Urinary bladder (tissue), 4 donors: ENCODE data around the gene IDUA. TPM values are rescaled to one million over a fixed set of nuclear protein-coding genes. Genes with fewer than 3 reads are reported as not detected.
A peak's percentile ranks its signal among the peaks of the same experiment; 100 is the strongest.
"Not testable (repeated sequence)": the region's sequence is repeated elsewhere in the genome, so short reads cannot be mapped to it uniquely, and the experiment has no call there.

ENCODE experiments used
- DNase-seq: peaks from one replicate; pipeline ENCODE4 v3.0.0-alpha.2; 2015; ENCODE audit errors: extremely low spot score
- H3K27ac ChIP-seq: one replicate; pipeline ENCODE4 v1.5.1; 2013; ENCODE audit warnings: low read depth, mild to moderate bottlenecking, moderate library complexity
- H3K36me3 ChIP-seq: one replicate; pipeline ENCODE4 v1.6.1; 2013; ENCODE audit warnings: mild to moderate bottlenecking, moderate library complexity; ENCODE audit not compliant: insufficient read depth
- H3K4me1 ChIP-seq: one replicate; pipeline ENCODE4 v1.6.1; 2013; ENCODE audit warnings: mild to moderate bottlenecking, moderate library complexity; ENCODE audit not compliant: insufficient read depth
- H3K4me3 ChIP-seq: one replicate; pipeline ENCODE4 v1.5.1; 2013; ENCODE audit warnings: low read depth, low read length
- WGBS: extraction: QIAGEN DNeasy Blood & Tissue Kit; methylation state at CpG from one replicate; pipeline ENCODE4 v1.1.7; 2013; 5-methylcytosine and 5-hydroxymethylcytosine counted together
- polyA plus RNA-seq: library from polyadenylated mRNA; stranded (reverse); fragments of 200-250 nt; gene quantifications from one replicate; pipeline ENCODE4 v1.2.3, GENCODE V29; 2013
- total RNA-seq: library from RNA; depleted of rRNA; stranded (reverse); fragments of >200 nt; gene quantifications from one replicate; pipeline ENCODE4 v1.2.3, GENCODE V29; 2014
- donor health status: healthy with polysubstance abuse.
- donor health status: healthy.

Gene IDUA
- total and polyA plus RNA-seq, 2 donors = 7.9 to 18.2 TPM

DNA sequence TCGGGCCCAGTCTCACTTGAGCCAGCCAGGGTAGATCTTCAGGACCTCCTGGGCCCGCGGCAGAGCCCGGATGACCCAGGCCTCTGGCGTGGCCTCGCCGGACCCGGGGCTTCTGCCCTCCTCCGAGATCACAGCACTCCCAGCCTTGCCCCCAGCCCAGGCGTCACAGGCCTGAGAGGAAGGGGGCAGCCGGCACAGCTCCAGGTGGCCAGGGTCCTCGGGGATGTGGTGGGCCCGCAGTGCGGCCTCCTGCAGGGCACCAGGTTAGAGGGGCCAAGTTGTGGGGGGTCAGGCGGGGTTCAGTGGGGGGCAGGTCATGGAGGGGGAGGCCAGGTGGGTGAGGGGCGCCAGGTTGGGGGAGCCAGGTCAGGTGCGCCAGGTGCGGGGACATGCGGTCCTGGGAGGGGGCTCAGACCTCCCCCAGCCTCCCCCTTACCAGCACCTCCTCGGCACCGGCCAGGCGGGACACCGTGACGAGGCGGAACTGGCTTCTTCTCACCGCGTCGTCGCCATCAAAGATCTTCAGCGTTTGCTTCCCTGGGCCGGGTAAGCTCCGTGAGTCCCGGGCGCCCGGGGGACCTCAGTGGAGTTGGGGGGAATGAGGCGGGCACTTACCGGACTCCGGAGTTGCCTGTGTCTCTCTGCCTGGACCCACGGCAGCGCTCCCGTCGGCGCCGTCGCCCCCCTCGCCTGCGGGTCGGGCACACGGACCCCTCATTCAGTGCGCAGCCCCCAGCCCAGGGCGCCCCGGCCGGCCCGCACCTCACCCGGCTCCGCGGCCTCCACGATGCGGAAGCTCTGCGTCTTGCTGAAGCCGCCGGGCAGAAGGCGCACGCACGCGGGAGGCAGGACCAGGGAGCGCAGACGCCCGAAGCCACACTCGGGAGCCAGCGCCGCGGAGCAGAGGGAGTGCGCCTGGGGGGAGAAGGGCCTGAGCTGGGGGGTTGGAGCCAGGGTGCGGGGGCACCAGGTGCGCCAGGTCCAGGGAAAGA, 19.4 kb upstream of the IDUA start:
- no peaks in the 10 kb centered on the region for H3K36me3 ChIP-seq
- WGBS = 42% methylated on average over 76 of the region's 76 CpGs
- DNase-seq = no peak
- no peak overlapping the region for H3K27ac ChIP-seq
- peaks cover 5% of the 10 kb centered on the region for H3K4me1 ChIP-seq
- H3K4me3 ChIP-seq = no peak overlapping the region

DNA sequence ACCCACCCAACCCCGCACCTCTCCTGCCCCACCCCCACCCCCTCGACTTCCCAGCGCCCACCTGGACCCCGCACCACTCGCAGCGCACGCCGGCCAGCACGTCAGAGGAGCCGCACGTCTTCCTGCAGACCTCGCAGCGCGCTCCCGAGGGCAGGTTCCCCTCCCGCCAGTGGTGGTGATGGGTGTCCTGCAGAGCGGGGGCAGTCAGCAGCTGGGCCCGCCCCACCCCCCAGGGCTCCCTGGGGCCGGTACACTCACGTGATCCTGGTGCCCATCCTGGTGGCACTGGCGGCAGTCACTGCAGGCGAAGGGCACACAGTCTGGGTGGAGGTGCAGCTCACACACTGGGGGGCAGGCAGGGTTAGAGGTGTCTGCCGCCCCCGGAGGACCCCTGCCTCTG, 18.6 kb upstream of the IDUA start:
- no peak overlapping the region for H3K27ac ChIP-seq
- H3K4me1 ChIP-seq = peaks cover 5% of the 10 kb centered on the region
- H3K4me3 ChIP-seq = no peak overlapping the region
- DNase-seq = no peak
- WGBS = 24% methylated on average over 24 of the region's 24 CpGs
- H3K36me3 ChIP-seq = no peaks in the 10 kb centered on the region

DNA sequence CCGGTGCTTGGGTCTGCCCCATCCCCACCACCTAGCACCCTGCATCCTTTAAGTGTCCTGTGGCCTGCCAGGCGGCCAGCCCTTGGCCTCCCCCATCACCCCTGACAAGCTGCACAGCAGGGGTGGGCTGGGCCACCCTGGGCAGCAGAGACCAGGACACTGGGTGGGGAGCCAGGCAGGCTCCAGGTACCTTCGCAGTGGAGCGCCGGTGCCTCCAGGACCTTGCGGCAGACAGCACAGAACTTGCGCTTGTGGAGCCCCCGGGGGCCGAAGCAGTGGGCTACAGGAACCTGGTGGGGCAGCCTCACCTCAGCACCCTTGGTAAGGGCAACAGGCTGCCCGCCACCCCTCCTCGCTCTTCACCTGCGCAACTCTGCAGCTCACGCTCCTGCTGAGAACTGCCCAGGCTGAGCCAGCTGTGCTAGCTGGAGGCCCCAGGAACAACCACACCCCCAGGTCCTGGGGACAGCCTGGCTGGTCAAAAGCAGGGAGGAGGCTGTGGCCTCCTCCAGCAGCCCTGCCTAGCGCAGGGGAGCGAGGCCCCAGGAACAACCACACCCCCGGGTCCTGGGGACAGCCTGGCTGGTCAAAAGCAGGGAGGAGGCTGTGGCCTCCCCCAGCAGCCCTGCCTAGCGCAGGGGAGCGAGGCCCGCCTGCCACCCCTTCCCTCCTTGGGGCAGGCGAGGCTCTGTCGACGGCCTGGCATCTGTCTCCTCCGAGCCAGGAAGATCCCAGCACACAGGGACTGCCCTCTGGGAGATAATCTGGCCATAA, 18.0 kb upstream of the IDUA start:
- no peak overlapping the region for H3K27ac ChIP-seq
- WGBS = 80% methylated on average over 23 of the region's 23 CpGs
- no peaks in the 10 kb centered on the region for H3K36me3 ChIP-seq
- H3K4me3 ChIP-seq = no peak overlapping the region
- peaks cover 5% of the 10 kb centered on the region for H3K4me1 ChIP-seq
- DNase-seq = no peak

DNA sequence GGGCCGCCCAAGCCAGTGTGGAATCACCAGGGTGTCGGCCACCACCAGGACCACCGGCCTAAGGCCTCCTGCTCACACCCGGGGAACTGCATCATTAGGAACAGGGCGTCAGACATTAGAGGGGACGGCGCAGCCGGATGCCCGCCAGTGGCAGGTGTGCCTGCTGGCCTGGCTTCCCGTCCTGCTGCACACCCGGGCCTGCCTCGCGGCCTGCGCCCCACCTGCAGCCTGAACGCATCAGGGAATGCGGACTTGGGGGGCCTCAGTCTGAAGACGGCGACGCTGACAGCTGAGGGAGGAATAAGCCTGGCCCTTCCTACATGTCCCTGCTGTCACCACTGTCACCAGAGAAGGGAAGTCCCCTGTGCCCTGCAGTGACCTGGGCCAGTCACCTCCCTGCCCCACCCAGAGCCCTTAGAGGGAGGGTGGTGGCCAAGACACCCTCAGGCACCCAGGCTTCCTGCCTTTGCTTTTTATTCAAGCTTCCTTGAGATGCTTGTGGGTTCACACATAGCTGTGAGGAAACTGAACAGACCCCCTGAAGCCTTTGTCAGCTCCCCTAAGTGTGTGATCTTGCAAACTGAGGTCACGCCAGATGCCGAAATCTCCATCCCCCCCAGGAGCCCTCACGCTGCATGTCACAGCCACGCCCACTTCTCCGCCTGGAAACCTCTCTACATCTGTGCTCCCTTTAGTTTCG, 16.6 kb upstream of the IDUA start:
- DNase-seq = no peak
- Histone ChIP-seq H3K27ac (no peak overlapping the region), H3K4me1 (peaks cover 5% of the 10 kb centered on the region), H3K36me3 (no peaks in the 10 kb centered on the region), H3K4me3 (no peak overlapping the region)
- WGBS = 90% methylated on average over 25 of the region's 25 CpGs

DNA sequence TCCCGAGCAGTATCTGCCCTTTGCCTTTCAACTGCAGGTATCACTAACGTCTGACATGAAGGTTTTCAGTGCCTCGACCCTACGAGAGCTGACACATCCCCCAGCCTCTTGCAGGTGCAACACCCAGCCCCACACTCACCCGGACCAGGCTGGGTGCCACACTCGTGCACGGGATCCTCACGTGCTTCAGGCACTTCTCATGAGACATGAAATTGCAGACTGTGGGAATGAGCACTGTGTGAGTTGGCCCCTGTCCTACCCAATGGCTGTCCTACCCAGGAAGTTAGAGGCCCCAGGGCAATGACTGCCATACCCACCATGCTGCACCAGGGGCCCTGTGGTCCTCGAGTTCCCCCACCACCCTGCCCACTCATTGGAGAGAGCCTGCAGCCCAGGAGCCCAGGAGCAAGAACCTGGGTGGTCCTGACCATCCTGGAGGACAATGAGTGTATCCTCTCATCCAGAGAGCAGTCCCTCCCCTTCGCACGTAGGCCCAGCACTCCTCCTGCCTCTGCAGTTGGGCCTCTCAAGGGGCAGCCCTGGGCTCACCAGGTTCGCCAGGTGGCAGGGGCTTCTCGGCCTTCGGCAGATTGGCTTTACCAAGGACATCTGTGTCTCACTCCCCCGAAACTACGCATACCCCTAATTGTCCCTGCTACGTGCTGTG, 15.9 kb upstream of the IDUA start:
- 76% methylated on average over 17 of the region's 17 CpGs for WGBS
- H3K4me1 ChIP-seq = peaks cover 5% of the 10 kb centered on the region
- H3K36me3 ChIP-seq = no peaks in the 10 kb centered on the region
- no peak overlapping the region for H3K4me3 ChIP-seq
- DNase-seq = no peak
- no peak overlapping the region for H3K27ac ChIP-seq

DNA sequence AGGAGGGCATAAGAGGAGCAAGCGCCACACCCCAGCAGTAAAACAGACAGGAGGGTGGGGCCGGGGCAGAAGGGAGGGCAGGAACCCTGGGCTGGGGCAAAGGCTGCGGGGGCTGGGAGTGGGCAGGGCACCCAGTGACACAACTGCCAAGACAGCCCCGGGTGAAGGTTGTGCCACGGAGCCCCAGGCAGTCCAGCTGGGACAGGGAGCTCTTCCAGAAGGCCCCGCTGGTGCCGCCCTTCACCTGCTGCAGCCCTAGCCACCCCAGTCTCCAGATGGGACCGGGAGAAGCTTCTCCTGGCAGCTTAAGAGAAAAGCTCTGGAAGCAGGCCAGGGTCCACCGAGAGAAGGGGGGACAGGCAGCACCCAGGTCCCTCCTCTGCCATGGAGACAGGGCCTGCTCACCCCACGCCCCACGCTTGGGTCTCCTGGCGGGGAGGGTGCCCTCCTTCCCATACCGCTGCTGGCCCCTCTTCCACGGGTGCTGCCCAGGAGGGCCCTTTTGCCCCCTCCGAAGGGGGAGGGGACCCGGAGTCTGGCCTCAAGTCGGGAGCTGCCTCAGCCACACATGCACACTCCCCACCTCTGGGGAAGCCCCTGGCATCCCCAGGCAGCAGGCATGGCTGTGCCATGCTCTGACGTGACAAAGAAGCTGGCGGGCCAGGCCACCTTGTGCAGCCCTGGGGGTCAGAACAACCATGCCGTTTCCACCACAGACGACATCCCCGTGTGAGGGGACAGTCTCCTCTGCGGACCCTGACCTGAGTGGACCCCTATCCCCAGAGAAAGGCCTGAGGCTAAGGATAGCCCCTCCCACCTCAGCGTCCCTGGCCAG, 15.0 kb upstream of the IDUA start:
- Histone ChIP-seq H3K4me1 (peaks cover 5% of the 10 kb centered on the region), H3K36me3 (no peaks in the 10 kb centered on the region), H3K27ac (no peak overlapping the region), H3K4me3 (peak overlapping the region; percentile 94)
- 56% methylated on average over 24 of the region's 24 CpGs for WGBS
- no peak for DNase-seq

DNA sequence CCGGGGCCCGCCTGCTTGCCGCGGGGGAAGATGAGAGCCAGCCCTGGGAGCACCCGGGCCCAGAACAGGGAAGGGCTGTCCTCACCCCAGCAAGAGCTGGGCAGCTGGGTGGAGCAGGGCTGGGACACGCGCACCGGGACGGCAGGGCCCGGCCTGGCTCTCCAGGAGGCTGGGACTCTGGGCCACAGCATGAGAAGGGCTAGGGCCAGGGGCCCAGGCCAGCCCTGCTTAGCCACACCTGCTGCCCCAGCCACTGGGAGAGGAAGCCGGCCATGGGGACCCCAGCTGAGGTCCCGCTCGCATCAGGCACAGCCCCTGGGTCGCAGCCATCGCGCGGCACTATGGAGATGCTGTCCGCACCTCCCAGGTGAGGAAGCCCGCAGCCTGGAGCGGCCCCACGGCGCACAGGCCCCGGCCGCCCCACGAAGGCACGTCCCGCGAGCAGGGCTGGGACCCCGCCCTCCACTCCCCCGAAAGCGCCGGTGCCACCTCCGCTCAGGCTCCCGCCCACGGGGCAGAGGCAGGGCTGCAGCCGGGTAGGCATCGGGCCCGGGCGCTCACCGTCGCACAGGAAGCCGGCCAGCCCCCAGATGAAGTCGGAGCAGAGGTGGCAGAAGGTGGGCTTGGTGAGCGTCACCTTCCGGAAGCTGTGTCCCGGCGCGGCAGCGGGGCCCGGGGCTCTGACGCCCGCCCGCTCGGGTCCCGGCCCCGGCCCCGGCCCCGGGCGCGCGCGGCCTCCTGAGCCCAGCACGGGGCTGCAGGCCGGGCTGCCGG, 14.0 kb upstream of the IDUA start:
- H3K27ac ChIP-seq = no peak overlapping the region
- H3K36me3 ChIP-seq = no peaks in the 10 kb centered on the region
- DNase-seq = no peak
- H3K4me1 ChIP-seq = peaks cover 5% of the 10 kb centered on the region
- WGBS = under 1% methylated on average over 65 of the region's 65 CpGs
- H3K4me3 ChIP-seq = peak overlapping the region; percentile 94

DNA sequence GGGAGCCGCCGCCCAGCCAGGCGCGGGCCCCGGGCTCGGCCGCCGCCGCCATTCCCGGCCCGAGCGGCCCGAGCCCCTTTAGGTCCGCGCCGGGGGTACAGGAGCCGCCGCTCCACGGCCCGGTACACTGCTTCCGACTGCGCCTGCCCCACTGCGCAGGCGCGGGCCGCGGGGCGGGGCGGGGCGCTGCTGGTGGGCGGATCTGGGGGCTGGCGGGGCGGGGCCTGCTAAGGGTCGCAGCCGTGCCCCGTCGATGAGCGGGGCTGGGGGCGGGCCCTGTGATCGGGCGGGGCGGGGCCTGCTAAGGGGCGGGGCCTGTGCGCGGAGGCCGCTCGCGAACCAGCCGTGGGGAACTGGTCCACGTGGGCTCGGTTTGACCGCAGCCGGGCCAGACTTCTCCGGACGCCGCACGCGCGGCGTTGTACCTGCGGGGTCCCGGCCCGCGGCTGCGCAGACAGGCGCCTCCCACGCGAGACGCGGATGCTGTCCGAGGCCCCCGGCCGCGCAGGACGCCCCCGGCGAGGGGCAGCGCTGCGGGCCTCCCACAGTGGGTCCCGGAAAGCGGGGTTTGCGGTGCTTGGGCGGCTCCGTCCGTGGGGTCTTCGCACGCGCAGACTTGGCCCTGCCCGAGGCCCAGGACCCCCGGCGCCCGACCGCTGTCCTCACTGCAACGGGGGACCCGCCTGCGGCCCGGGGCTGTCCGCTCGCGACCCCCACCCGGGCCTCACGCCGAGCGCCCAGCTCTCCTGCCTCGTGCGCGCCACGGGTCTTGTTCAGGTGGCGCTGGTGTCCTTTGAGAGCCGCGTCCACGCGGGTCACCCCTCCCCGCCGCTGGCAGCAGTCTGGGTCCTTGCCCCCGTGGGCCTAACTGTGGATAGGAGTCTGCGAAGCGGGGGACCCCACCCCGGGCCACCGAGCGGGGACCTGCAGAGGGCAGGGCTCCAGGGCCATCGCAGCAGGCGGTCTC, 13.1 kb upstream of the IDUA start, which contains the start of gene DGKQ:
TSS of gene DGKQ (minus strand) at position 139 of the 967 bp plus-strand sequence. CDS start at position 52, 87 bp downstream.
- no peaks in the 10 kb centered on the region for H3K36me3 ChIP-seq
- no peak within 1 kb of the TSS for H3K27ac ChIP-seq
- DNase-seq = peak; percentile 43
- peaks cover 5% of the 10 kb centered on the region for H3K4me1 ChIP-seq
- WGBS = 21% methylated on average over 123 of the region's 123 CpGs
- H3K4me3 ChIP-seq = peak within 1 kb of the TSS; percentile 94

DNA sequence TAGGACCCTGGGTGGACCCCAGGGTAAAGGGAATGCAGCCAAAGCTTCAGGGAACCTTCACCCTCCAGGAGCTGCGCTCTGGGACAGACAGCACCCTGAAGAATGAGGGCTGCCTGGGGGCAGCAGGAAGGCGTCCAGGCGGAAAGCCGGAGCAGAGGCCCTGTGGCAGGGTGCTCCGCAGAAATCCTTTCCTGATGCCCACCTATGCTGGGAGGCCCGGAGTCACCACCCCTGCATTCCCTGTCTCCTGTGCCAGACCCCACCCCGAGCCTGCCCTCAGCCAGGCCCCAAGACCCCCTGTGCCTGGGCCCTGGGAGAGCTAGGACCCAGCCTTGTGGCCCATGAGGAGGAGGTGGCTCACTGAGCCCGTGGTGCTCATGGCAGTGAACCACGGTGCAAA, 12.2 kb upstream of the IDUA start:
- 90% methylated on average over 9 of the region's 9 CpGs for WGBS
- Histone ChIP-seq H3K4me1 (peaks cover 5% of the 10 kb centered on the region), H3K27ac (no peak overlapping the region), H3K36me3 (no peaks in the 10 kb centered on the region), H3K4me3 (no peak overlapping the region)
- no peak for DNase-seq

DNA sequence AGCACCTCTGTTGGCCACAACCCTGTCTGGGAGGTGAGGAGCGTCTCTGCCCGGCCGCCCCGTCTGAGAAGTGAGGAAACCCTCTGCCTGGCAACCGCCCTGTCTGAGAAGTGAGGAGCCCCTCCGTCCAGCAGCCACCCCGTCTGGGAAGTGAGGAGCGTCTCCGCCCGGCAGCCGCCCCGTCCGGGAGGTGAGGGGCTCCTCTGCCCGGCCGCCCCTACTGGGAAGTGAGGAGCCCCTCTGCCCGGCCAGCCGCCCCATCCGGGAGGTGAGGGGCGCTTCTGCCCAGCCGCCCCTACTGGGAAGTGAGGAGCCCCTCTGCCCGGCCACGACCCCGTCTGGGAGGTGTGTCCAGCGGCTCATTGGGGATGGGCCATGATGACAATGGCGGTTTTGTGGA, 10.8 kb upstream of the IDUA start:
- H3K4me3 ChIP-seq, H3K36me3 ChIP-seq, DNase-seq, H3K4me1 ChIP-seq, H3K27ac ChIP-seq: not testable (repeated sequence)
- WGBS = 96% methylated on average over 19 of the region's 25 CpGs
